Endothelial cell of umbilical vein (primary cell): Measurements from ENCODE around the gene SCN4A. TPM values are rescaled to one million over a fixed set of nuclear protein-coding genes. Genes with fewer than 3 reads are reported as not detected.
"Not testable (repeated sequence)": the region's sequence is repeated elsewhere in the genome, so short reads cannot be mapped to it uniquely, and the experiment has no call there.

Source experiments
- BruUV-seq: library from RNA; stranded (reverse); fragments of 400-500 nt; replicated peaks from 2 replicates; lab custom pipeline; 2021; lab: Mats Ljungman, UMichigan
- CTCF ChIA-PET: fragments of 300-600, 350-600 bp; sonication (Branson Sonifier 250); formaldehyde crosslinking; loops from one replicate; lab custom pipeline; 2021; ENCODE audit warnings: antibody characterized with exemption, inconsistent platforms; lab: Charles Lee
- POLR2A ChIA-PET: fragments of 300-600, 350-600 bp; sonication (Branson Sonifier 250); formaldehyde crosslinking; loops from one replicate; lab custom pipeline; 2021; ENCODE audit warnings: antibody characterized with exemption, inconsistent platforms; lab: Charles Lee
- DNase-seq: peaks from one replicate; pipeline ENCODE4 v3.0.0-alpha.2; 2011; ENCODE audit warnings: low read depth, low spot score
- FAIRE-seq: peaks from 2 replicates; lab custom pipeline; 2011; peaks lifted over from hg19 to GRCh38; lab: Jason Lieb, UNC
- H2AFZ ChIP-seq: 2 replicates; pipeline ENCODE4 v1.6.0; 2012; ENCODE audit warnings: low read depth, low read length, control low read depth, inconsistent platforms
- H3K27ac ChIP-seq: 2 replicates; pipeline ENCODE4 v1.5.1; 2011; ENCODE audit warnings: low read depth, mild to moderate bottlenecking, control low read depth, low read length, moderate library complexity; ENCODE audit not compliant: insufficient read depth
- H3K27me3 ChIP-seq, 2 experiments: 2 replicates each; pipeline versions ENCODE4 v1.6.0 to v1.6.1; 2011; ENCODE audit warnings: low read length in 2 of 2, mixed read lengths in 1 of 2; ENCODE audit not compliant: control insufficient read depth in 2 of 2, insufficient read depth in 2 of 2
- H3K36me3 ChIP-seq, 2 experiments: 2 replicates in 1 of 2; 3 replicates in 1 of 2; pipeline ENCODE4 v1.5.1; 2011; ENCODE audit warnings: low read length in 2 of 2, mild to moderate bottlenecking in 1 of 2, moderate library complexity in 1 of 2; ENCODE audit not compliant: control insufficient read depth in 2 of 2, insufficient read depth in 2 of 2; ENCODE audit errors: extremely low read depth in 1 of 2
- H3K4me1 ChIP-seq: 3 replicates; pipeline ENCODE4 v1.5.1; 2011; ENCODE audit warnings: mild to moderate bottlenecking, low read length; ENCODE audit not compliant: control insufficient read depth, insufficient read depth; ENCODE audit errors: extremely low read depth
- H3K4me2 ChIP-seq: 2 replicates; pipeline ENCODE4 v1.6.1; 2011; ENCODE audit warnings: low read length, control low read depth, mixed read lengths; ENCODE audit not compliant: insufficient read depth
- H3K4me3 ChIP-seq, 3 experiments: fragments of 200-600 bp in 1 of 3; sonication (generic), shearing (Covaris generic) in 1 of 3; replicated peaks in 1 of 3; 2 replicates each; pipeline ENCODE4 v1.5.1; 2011 to 2016; ENCODE audit warnings: control low read depth in 3 of 3, low read length in 3 of 3, mild to moderate bottlenecking in 2 of 3, inconsistent platforms in 1 of 3, low read depth in 1 of 3, moderate library complexity in 1 of 3; ENCODE audit not compliant: insufficient read depth in 1 of 3
- H3K79me2 ChIP-seq: 2 replicates; pipeline ENCODE4 v1.6.0; 2012; ENCODE audit warnings: low read length, inconsistent platforms; ENCODE audit not compliant: control insufficient read depth, insufficient read depth
- H3K9ac ChIP-seq: replicated peaks from 2 replicates; pipeline ENCODE3; 2011; ENCODE audit warnings: low read length, control low read depth; ENCODE audit not compliant: insufficient read depth; ENCODE audit errors: extremely low read depth
- H3K9me1 ChIP-seq: replicated peaks from 3 replicates; pipeline ENCODE4 v1.6.0; 2011; ENCODE audit warnings: mild to moderate bottlenecking, low read length; ENCODE audit not compliant: control insufficient read depth, insufficient read depth; ENCODE audit errors: extremely low read depth
- H3K9me3 ChIP-seq: replicated peaks from 2 replicates; pipeline ENCODE4 v1.5.1; 2012; ENCODE audit warnings: low read length, inconsistent platforms; ENCODE audit not compliant: control insufficient read depth, insufficient read depth
- H4K20me1 ChIP-seq: replicated peaks from 2 replicates; pipeline ENCODE3; 2011; ENCODE audit warnings: mild to moderate bottlenecking, low read length; ENCODE audit not compliant: control insufficient read depth, insufficient read depth; ENCODE audit errors: extremely low read depth
- dilution Hi-C: fragments of 300-500 bp; cut with MboI; formaldehyde crosslinking; loops from one replicate; pipeline ENCODE4 v1.15.0; 2019; ENCODE audit warnings: low sequenced_read_pairs; ENCODE audit not compliant: extremely low pct_ligation_motif_present
- intact Hi-C: fragments of 100-400 bp; cut with micrococcal nuclease; formaldehyde crosslinking; loops from one replicate; pipeline ENCODE4 v1.10.0; 2022
- polyA plus RNA-seq, 4 experiments: library from polyadenylated mRNA; depleted of rRNA in 3 of 4; stranded (reverse) in 3 of 4; unstranded in 1 of 4; fragments of >200 nt; gene quantifications; 2 replicates each; pipeline versions ENCODE4 v1.2.1 to v1.2.3, GENCODE V29; 2011 to 2012; ENCODE audit warnings: missing spikeins in 1 of 4
- total RNA-seq: library from RNA; stranded (reverse); gene quantifications from 2 replicates; pipeline ENCODE4 v1.2.3, GENCODE V29; 2021

SCN4A gene
- total and polyA plus RNA-seq, 2 donors (not counting 3 experiments of a cell fraction or from before 2014, with no cell fraction given), result 0.01 to 0.40 TPM

DNA sequence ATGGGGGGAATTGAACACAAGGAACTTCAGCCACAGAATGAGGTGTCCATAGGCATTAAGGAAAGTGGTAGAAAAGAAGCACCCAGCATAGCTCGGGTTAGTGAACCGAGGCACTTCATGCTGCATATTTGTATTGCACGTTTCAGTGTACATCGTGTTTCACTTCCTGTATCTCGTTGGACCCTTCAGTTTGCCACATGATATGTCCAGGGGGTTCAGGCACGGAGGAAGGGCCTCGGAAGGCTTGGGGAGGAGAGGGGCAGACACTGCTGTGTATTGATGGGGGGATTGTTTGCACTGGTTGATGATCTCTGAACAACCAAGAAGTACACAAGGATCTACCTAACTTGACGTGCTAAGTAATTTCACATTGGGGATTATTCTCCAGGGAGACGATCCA is 50.3 kb downstream of the SCN4A start:
- H3K27ac ChIP-seq, DNase-seq, H3K4me3 ChIP-seq, H2AFZ ChIP-seq, H3K36me3 ChIP-seq, H3K27me3 ChIP-seq, intact Hi-C loops, H3K4me2 ChIP-seq, H3K9me1 ChIP-seq, POLR2A ChIA-PET, H3K9me3 ChIP-seq, dilution Hi-C loops, FAIRE-seq, H3K4me1 ChIP-seq, BruUV-seq, H3K9ac ChIP-seq, H4K20me1 ChIP-seq, H3K79me2 ChIP-seq: not testable (repeated sequence)
- CTCF ChIA-PET, result interaction anchor here (1.6 to 7.3 kb wide), 3 partner anchors 24 to 103 kb away, joined by 4 to 183 read pairs (median 10); no protein-coding TSS in a partner anchor

DNA sequence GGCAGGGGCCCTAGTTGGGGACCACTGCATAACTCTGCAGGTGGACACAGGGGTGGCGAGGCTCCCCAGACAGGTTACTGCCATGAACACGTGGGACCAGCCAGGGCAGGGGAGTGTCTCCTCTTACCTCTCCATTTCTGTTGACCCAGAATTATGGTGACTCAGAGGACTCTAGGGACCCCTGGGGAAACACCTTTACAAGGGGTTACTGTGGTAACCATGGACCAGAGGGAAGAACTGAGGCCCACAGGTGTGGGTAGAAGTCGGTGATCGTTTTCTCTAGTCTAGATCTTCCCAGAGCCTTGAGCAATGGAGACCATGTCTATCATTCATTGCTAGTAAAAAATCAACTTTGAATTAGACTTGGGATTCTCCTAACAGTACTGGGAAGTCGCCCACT is 51.9 kb downstream of the SCN4A start:
- H3K79me2 ChIP-seq, H3K27ac ChIP-seq, dilution Hi-C loops, BruUV-seq, DNase-seq, H2AFZ ChIP-seq, H4K20me1 ChIP-seq, H3K9me1 ChIP-seq, H3K9me3 ChIP-seq, FAIRE-seq, H3K4me1 ChIP-seq, intact Hi-C loops, H3K4me3 ChIP-seq, H3K27me3 ChIP-seq, H3K9ac ChIP-seq, H3K36me3 ChIP-seq, POLR2A ChIA-PET, H3K4me2 ChIP-seq: not testable (repeated sequence)
- CTCF ChIA-PET, result interaction anchor here (0.7 to 7.3 kb wide), 8 partner anchors 26 to 316 kb away, joined by 3 to 183 read pairs (median 56); no protein-coding TSS in a partner anchor

DNA sequence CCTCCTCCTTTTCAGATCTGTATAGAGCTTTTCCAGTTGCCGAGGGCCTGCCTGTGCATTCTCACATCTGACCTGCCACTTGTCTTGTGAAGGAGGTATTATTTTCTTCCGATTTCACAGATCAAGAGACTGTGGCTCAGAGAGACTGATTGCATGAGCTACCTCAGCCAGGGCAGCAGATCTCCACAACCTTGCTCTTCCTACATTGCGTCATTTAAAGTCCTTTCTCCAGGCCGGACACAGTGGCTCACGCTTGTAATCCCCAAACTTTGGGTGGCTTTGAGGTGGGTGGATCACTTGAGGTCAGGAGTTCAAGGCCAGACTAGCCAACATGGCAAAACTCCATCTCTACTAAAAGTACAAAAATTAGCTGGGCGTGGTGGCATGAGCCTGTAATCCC is 52.7 kb downstream of the SCN4A start:
- H3K27ac ChIP-seq, dilution Hi-C loops, intact Hi-C loops, H3K4me3 ChIP-seq, FAIRE-seq, H3K4me1 ChIP-seq, H3K9ac ChIP-seq, H3K4me2 ChIP-seq, H4K20me1 ChIP-seq, H3K27me3 ChIP-seq, H3K9me3 ChIP-seq, H3K36me3 ChIP-seq, H3K9me1 ChIP-seq, DNase-seq, BruUV-seq, H2AFZ ChIP-seq, H3K79me2 ChIP-seq: not testable (repeated sequence)
- ChIA-PET POLR2A (interaction anchor here (1.0 to 1.4 kb wide), 2 partner anchors 80 to 211 kb away, joined by 3 to 5 read pairs; no protein-coding TSS in a partner anchor), CTCF (interaction anchor here (0.7 to 7.3 kb wide), 39 partner anchors 8 to 382 kb away, joined by 3 to 183 read pairs (median 6); partner anchors contain the start of genes CD79B, ERN1, ICAM2 and PRR29)
